Measurements from ENCODE around the gene TAAR6. TPM values are rescaled to one million over a fixed set of nuclear protein-coding genes. Genes with fewer than 3 reads are reported as not detected.

Gene TAAR6

Small RNA genes within 50 kb of the gene (small RNA-seq; reads per million reads assigned to genes)
- gene TAAR7P (ENCODE audit: insufficient read depth), result not detected

Data from mesendoderm (in vitro differentiated cells).